ENCODE results near the gene MICAL3.

- TF ChIP-seq CTCF (IDR thresholded peaks at IDR 0.05) (no peak), POLR2A (IDR thresholded peaks at IDR 0.05) (no peak)
Observed at GRCh38 chr22:17796695-17797094, 227.7 kb downstream of the MICAL3 start.
